ENCODE measurements around the gene VPS8.

VPS8 gene

GRCh38 chr3:185082149-185082548 is 270.2 kb downstream of the VPS8 start:
- TF ChIP-seq CTCF (IDR thresholded peaks at IDR 0.05; ENCODE audit: low read depth, low read length, missing control alignments) = no peak
- no peak for DNase-seq (ENCODE audit: low read depth)
- H3K4me3 ChIP-seq (ENCODE audit: low read depth, low read length) = no peak overlapping the region
- in situ Hi-C loops (cut with HindIII; ENCODE audit: low sequenced_read_pairs) = no loop called here

- DNase-seq (ENCODE audit: low read depth) = no peak
- H3K4me3 ChIP-seq (ENCODE audit: low read depth, low read length) = no peak overlapping the region
- no peak for TF ChIP-seq CTCF (IDR thresholded peaks at IDR 0.05; ENCODE audit: low read depth, low read length, missing control alignments)
- in situ Hi-C loops (cut with HindIII; ENCODE audit: low sequenced_read_pairs) = no loop called here
Observed at GRCh38 chr3:185082829-185083228, 270.9 kb downstream of the VPS8 start.

GRCh38 chr3:185084402-185084801 is 272.4 kb downstream of the VPS8 start:
- in situ Hi-C loops (cut with HindIII; ENCODE audit: low sequenced_read_pairs) = no loop called here
- H3K4me3 ChIP-seq (ENCODE audit: low read depth, low read length) = no peak overlapping the region
- no peak for DNase-seq (ENCODE audit: low read depth)
- no peak for TF ChIP-seq CTCF (IDR thresholded peaks at IDR 0.05; ENCODE audit: low read depth, low read length, missing control alignments)

GRCh38 chr3:185084901-185085300 is 272.9 kb downstream of the VPS8 start:
- no peak overlapping the region for H3K4me3 ChIP-seq (ENCODE audit: low read depth, low read length)
- in situ Hi-C loops (cut with HindIII; ENCODE audit: low sequenced_read_pairs) = no loop called here
- TF ChIP-seq CTCF (IDR thresholded peaks at IDR 0.05; ENCODE audit: low read depth, low read length, missing control alignments) = no peak
- no peak for DNase-seq (ENCODE audit: low read depth)

GRCh38 chr3:185087419-185087818 is 275.5 kb downstream of the VPS8 start:
- in situ Hi-C loops (cut with HindIII; ENCODE audit: low sequenced_read_pairs) = no loop called here
- no peak overlapping the region for H3K4me3 ChIP-seq (ENCODE audit: low read depth, low read length)
- no peak for TF ChIP-seq CTCF (IDR thresholded peaks at IDR 0.05; ENCODE audit: low read depth, low read length, missing control alignments)
- DNase-seq (ENCODE audit: low read depth) = no peak

- peak; percentile 8 for DNase-seq (ENCODE audit: low read depth)
- no peak overlapping the region for H3K4me3 ChIP-seq (ENCODE audit: low read depth, low read length)
- TF ChIP-seq CTCF (IDR thresholded peaks at IDR 0.05; ENCODE audit: low read depth, low read length, missing control alignments) = no peak
- in situ Hi-C loops (cut with HindIII; ENCODE audit: low sequenced_read_pairs) = no loop called here
Observed at GRCh38 chr3:185089343-185089742, 277.4 kb downstream of the VPS8 start.

GRCh38 chr3:185089751-185090150 is 277.8 kb downstream of the VPS8 start:
- DNase-seq (ENCODE audit: low read depth) = no peak

More at GRCh38 chr3:185089751-185090150, 277.8 kb downstream of the VPS8 start:
- no peak overlapping the region for H3K4me3 ChIP-seq (ENCODE audit: low read depth, low read length)
- no peak for TF ChIP-seq CTCF (IDR thresholded peaks at IDR 0.05; ENCODE audit: low read depth, low read length, missing control alignments)
- in situ Hi-C loops (cut with HindIII; ENCODE audit: low sequenced_read_pairs) = no loop called here
